D341Med (cell line): ENCODE measurements around the gene GPR68.
"Not testable (repeated sequence)": the region's sequence is repeated elsewhere in the genome, so short reads cannot be mapped to it uniquely, and the experiment has no call there.

Experiments
- DNase-seq: peaks from one replicate; pipeline ENCODE4 v3.0.0; 2012; ENCODE audit warnings: low spot score

GPR68 gene

GRCh38 chr14:91252871-91253794, 8.6 kb upstream of the GPR68 start:
- peak; percentile 83 for DNase-seq

GRCh38 chr14:91250912-91251311, 6.4 kb upstream of the GPR68 start:
- no peak for DNase-seq

GRCh38 chr14:91249841-91250616, 5.5 kb upstream of the GPR68 start:
- no peak for DNase-seq

- no peak for DNase-seq
These were observed 1.7 kb upstream of the GPR68 start for GRCh38 chr14:91246051-91246852.

GRCh38 chr14:91245616-91246015, 1.1 kb upstream of the GPR68 start:
- DNase-seq, result not testable (repeated sequence)

GRCh38 chr14:91245029-91245428, 525 bp upstream of the GPR68 start:
- no peak for DNase-seq

- no peak for DNase-seq
These were observed 1.4 kb downstream of the GPR68 start for GRCh38 chr14:91243074-91243471.

- DNase-seq, result no peak
These were observed 1.9 kb downstream of the GPR68 start for GRCh38 chr14:91242635-91243034.

GRCh38 chr14:91241863-91242262, 2.6 kb downstream of the GPR68 start:
- DNase-seq, result no peak

GRCh38 chr14:91238661-91239060, 5.8 kb downstream of the GPR68 start:
- no peak for DNase-seq

- no peak for DNase-seq
These were observed 6.4 kb downstream of the GPR68 start for GRCh38 chr14:91238085-91238484.

GRCh38 chr14:91237219-91237618, 7.3 kb downstream of the GPR68 start:
- DNase-seq, result no peak

GRCh38 chr14:91235841-91236240, 8.7 kb downstream of the GPR68 start:
- DNase-seq, result no peak

GRCh38 chr14:91234791-91235114, 9.8 kb downstream of the GPR68 start:
- no peak for DNase-seq

- no peak for DNase-seq
These were observed 10.3 kb downstream of the GPR68 start for GRCh38 chr14:91233936-91234790.

- DNase-seq, result no peak
These were observed 11.9 kb downstream of the GPR68 start for GRCh38 chr14:91232603-91233002.

- no peak for DNase-seq
These were observed 12.5 kb downstream of the GPR68 start for GRCh38 chr14:91232052-91232451.

GRCh38 chr14:91231446-91231845, 13.1 kb downstream of the GPR68 start:
- DNase-seq, result no peak

- no peak for DNase-seq
These were observed 14.0 kb downstream of the GPR68 start for GRCh38 chr14:91230397-91231035.

- DNase-seq, result no peak
These were observed 14.7 kb downstream of the GPR68 start for GRCh38 chr14:91229743-91230200.

- no peak for DNase-seq
These were observed 15.5 kb downstream of the GPR68 start for GRCh38 chr14:91229005-91229382.
